Stimulated activated CD4-positive, alpha-beta T cell treated with anti-CD3 and anti-CD28 coated beads, Interleukin-2, amount 100 ng/mL, for 24 hours (primary cell): ENCODE results near the gene SLC38A10.

Experiments used
- DNase-seq, 2 donors: peaks; one replicate each; pipeline ENCODE4 v3.0.0-alpha.2; 2020

Gene SLC38A10

GRCh38 chr17:81200201-81200600, 94.9 kb downstream of the SLC38A10 start:
- no peak for DNase-seq

GRCh38 chr17:81199482-81199830, 95.7 kb downstream of the SLC38A10 start:
- no peak for DNase-seq

- no peak for DNase-seq
Measured at GRCh38 chr17:81198826-81199481, 96.2 kb downstream of the SLC38A10 start.

GRCh38 chr17:81197831-81198490, 97.1 kb downstream of the SLC38A10 start:
- DNase-seq = no peak

GRCh38 chr17:81197409-81197795, 97.7 kb downstream of the SLC38A10 start:
- no peak for DNase-seq

- DNase-seq = no peak
Measured at GRCh38 chr17:81196505-81197408, 98.3 kb downstream of the SLC38A10 start.

GRCh38 chr17:81195941-81196495, 99.1 kb downstream of the SLC38A10 start:
- no peak for DNase-seq
